Measurements from ENCODE around the gene CCSER1.

DNA sequence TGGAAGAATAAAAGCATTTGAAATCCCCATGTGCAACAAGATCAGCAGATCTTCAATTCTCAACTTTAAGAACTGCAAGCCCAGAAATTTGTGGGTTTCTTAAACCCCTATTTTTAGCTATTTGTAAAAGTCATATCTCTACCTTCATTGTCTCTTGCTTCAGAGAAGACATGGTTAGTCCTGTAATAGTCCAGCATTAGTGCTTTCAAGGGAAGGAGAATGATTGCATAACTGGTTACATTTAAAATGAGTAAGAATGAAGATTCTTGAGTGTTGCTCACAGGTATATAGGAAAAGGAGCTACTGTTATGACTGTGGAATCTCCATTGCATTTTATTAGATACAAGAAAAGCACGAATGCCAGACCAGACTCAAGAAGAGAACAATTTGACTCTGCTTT, 84.0 kb downstream of the CCSER1 start:
- TF ChIP-seq, protein P1, sequence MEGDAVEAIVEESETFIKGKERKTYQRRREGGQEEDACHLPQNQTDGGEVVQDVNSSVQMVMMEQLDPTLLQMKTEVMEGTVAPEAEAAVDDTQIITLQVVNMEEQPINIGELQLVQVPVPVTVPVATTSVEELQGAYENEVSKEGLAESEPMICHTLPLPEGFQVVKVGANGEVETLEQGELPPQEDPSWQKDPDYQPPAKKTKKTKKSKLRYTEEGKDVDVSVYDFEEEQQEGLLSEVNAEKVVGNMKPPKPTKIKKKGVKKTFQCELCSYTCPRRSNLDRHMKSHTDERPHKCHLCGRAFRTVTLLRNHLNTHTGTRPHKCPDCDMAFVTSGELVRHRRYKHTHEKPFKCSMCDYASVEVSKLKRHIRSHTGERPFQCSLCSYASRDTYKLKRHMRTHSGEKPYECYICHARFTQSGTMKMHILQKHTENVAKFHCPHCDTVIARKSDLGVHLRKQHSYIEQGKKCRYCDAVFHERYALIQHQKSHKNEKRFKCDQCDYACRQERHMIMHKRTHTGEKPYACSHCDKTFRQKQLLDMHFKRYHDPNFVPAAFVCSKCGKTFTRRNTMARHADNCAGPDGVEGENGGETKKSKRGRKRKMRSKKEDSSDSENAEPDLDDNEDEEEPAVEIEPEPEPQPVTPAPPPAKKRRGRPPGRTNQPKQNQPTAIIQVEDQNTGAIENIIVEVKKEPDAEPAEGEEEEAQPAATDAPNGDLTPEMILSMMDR (conservative IDR thresholded peaks at IDR 0.05; ENCODE audit: low read depth in 2 of 2): no peak
- TF ChIP-seq EZH2phosphoT487 (IDR thresholded peaks at IDR 0.05; ENCODE audit: unreplicated experiment) (no peak), POLR2AphosphoS5 (IDR thresholded peaks at IDR 0.05; ENCODE audit: low read depth) (no peak), EZH2 (IDR thresholded peaks at IDR 0.05; ENCODE audit: low read depth, unreplicated experiment) (no peak), JUNB (IDR thresholded peaks at IDR 0.05; ENCODE audit: unreplicated experiment) (no peak), CREB1 (CRISPR knock-in tag; IDR thresholded peaks at IDR 0.05; ENCODE audit: low read depth) (no peak), STAT1 (IDR thresholded peaks at IDR 0.05; ENCODE audit: unreplicated experiment) (no peak), ZNF331 (CRISPR knock-in tag; IDR thresholded peaks at IDR 0.05; ENCODE audit: low read depth) (no peak), ZNF114 (CRISPR knock-in tag; IDR thresholded peaks at IDR 0.05) (no peak), NANOG (IDR thresholded peaks at IDR 0.05; ENCODE audit: borderline replicate concordance) (no peak), ZNF462 (CRISPR knock-in tag; IDR thresholded peaks at IDR 0.05) (no peak)
- TF ChIP-seq, protein P2, sequence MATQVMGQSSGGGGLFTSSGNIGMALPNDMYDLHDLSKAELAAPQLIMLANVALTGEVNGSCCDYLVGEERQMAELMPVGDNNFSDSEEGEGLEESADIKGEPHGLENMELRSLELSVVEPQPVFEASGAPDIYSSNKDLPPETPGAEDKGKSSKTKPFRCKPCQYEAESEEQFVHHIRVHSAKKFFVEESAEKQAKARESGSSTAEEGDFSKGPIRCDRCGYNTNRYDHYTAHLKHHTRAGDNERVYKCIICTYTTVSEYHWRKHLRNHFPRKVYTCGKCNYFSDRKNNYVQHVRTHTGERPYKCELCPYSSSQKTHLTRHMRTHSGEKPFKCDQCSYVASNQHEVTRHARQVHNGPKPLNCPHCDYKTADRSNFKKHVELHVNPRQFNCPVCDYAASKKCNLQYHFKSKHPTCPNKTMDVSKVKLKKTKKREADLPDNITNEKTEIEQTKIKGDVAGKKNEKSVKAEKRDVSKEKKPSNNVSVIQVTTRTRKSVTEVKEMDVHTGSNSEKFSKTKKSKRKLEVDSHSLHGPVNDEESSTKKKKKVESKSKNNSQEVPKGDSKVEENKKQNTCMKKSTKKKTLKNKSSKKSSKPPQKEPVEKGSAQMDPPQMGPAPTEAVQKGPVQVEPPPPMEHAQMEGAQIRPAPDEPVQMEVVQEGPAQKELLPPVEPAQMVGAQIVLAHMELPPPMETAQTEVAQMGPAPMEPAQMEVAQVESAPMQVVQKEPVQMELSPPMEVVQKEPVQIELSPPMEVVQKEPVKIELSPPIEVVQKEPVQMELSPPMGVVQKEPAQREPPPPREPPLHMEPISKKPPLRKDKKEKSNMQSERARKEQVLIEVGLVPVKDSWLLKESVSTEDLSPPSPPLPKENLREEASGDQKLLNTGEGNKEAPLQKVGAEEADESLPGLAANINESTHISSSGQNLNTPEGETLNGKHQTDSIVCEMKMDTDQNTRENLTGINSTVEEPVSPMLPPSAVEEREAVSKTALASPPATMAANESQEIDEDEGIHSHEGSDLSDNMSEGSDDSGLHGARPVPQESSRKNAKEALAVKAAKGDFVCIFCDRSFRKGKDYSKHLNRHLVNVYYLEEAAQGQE (IDR thresholded peaks at IDR 0.05; ENCODE audit: unreplicated experiment): no peak
- TF ChIP-seq, protein P3, sequence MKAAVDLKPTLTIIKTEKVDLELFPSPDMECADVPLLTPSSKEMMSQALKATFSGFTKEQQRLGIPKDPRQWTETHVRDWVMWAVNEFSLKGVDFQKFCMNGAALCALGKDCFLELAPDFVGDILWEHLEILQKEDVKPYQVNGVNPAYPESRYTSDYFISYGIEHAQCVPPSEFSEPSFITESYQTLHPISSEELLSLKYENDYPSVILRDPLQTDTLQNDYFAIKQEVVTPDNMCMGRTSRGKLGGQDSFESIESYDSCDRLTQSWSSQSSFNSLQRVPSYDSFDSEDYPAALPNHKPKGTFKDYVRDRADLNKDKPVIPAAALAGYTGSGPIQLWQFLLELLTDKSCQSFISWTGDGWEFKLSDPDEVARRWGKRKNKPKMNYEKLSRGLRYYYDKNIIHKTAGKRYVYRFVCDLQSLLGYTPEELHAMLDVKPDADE (IDR thresholded peaks at IDR 0.05): no peak
